D721Med (cell line): ENCODE measurements around the gene ANKRD33B.

Source experiments
- DNase-seq: peaks from one replicate; pipeline ENCODE4 v3.0.0; 2011; ENCODE audit warnings: low spot score; ENCODE audit not compliant: insufficient read length
- FAIRE-seq: peaks from 2 replicates; lab custom pipeline; 2011; peaks lifted over from hg19 to GRCh38; lab: Jason Lieb, UNC
- CTCF ChIP-seq: IDR thresholded peaks from 2 replicates; pipeline ENCODE4 v1.5.1; 2012; ENCODE audit warnings: mild to moderate bottlenecking, control low read depth; ENCODE audit not compliant: insufficient read depth; ENCODE audit errors: missing control alignments

The ANKRD33B gene

GRCh38 chr5:10559151-10559550 is 4.7 kb upstream of the ANKRD33B start:
- FAIRE-seq = no peak
- no peak for TF ChIP-seq CTCF
- no peak for DNase-seq

GRCh38 chr5:10559871-10560270 is 4.0 kb upstream of the ANKRD33B start:
- TF ChIP-seq CTCF = no peak
- DNase-seq (no peak), FAIRE-seq (no peak)

GRCh38 chr5:10562201-10563109 is 1.4 kb upstream of the ANKRD33B start:
- FAIRE-seq = no peak
- no peak for DNase-seq
- TF ChIP-seq CTCF = no peak

- peak; percentile 51 for DNase-seq
- TF ChIP-seq CTCF = no peak
- no peak for FAIRE-seq
Observed at GRCh38 chr5:10563110-10563944, 543 bp upstream of the ANKRD33B start.

- FAIRE-seq (no peak), DNase-seq (no peak)
- TF ChIP-seq CTCF = no peak
Observed at GRCh38 chr5:10564838-10565784, 1.2 kb downstream of the ANKRD33B start.

GRCh38 chr5:10565785-10566542 is 2.1 kb downstream of the ANKRD33B start:
- DNase-seq (no peak), FAIRE-seq (no peak)
- TF ChIP-seq CTCF = no peak
